CD4-positive, alpha-beta T cell treated with Interleukin-2 at 100 ng/mL for 4 hours (primary cell): ENCODE results near the gene PCED1B.

Experiments
- DNase-seq: peaks from one replicate; pipeline ENCODE4 v3.0.0-alpha.2; 2020; ENCODE audit warnings: low spot score

PCED1B gene

GRCh38 chr12:47067771-47068431 is 11.5 kb upstream of the PCED1B start:
- DNase-seq: no peak

- no peak for DNase-seq
Observed at GRCh38 chr12:47068539-47068938, 10.9 kb upstream of the PCED1B start.

- DNase-seq: no peak
Observed at GRCh38 chr12:47070310-47070709, 9.1 kb upstream of the PCED1B start.

- DNase-seq: peak; percentile 27
Observed at GRCh38 chr12:47071241-47071852, 8.1 kb upstream of the PCED1B start.

- no peak for DNase-seq
Observed at GRCh38 chr12:47073951-47074350, 5.5 kb upstream of the PCED1B start.

GRCh38 chr12:47074757-47075156 is 4.7 kb upstream of the PCED1B start:
- DNase-seq: no peak

- DNase-seq: no peak
Observed at GRCh38 chr12:47075192-47076084, 4.0 kb upstream of the PCED1B start.

- DNase-seq: no peak
Observed at GRCh38 chr12:47077206-47078085, 2.0 kb upstream of the PCED1B start.

- DNase-seq: no peak
Observed at GRCh38 chr12:47078086-47078395, 1.4 kb upstream of the PCED1B start.

GRCh38 chr12:47078733-47079467 is 521 bp upstream of the PCED1B start:
- DNase-seq: peak; percentile 54

GRCh38 chr12:47079981-47080724 is 732 bp downstream of the PCED1B start:
- DNase-seq: peak; percentile 33

- DNase-seq: peak; percentile 53
Observed at GRCh38 chr12:47080725-47081502, 1.5 kb downstream of the PCED1B start.

GRCh38 chr12:47082283-47082682 is 2.9 kb downstream of the PCED1B start:
- DNase-seq: no peak

GRCh38 chr12:47082796-47083621 is 3.6 kb downstream of the PCED1B start:
- no peak for DNase-seq

- no peak for DNase-seq
Observed at GRCh38 chr12:47084172-47084571, 4.8 kb downstream of the PCED1B start.

GRCh38 chr12:47085815-47086252 is 6.4 kb downstream of the PCED1B start:
- peak; percentile 73 for DNase-seq

GRCh38 chr12:47087088-47087688 is 7.8 kb downstream of the PCED1B start:
- no peak for DNase-seq
